Vagina (tissue), 2 donors: Measurements from ENCODE around the gene SCN4B.

Source experiments
- POLR2A ChIP-seq, 2 donors: fragments of 450-650 bp; IDR thresholded peaks; one replicate each; pipeline ENCODE4 v1.6.1; 2017; ENCODE audit warnings: antibody characterized with exemption in 2 of 2, mild to moderate bottlenecking in 2 of 2, moderate library complexity in 2 of 2
- POLR2AphosphoS5 ChIP-seq, 2 donors: sonication (generic); formaldehyde crosslinking; IDR thresholded peaks; one replicate each; pipeline ENCODE4 v1.9.0; 2017; ENCODE audit warnings: antibody characterized with exemption in 2 of 2, mild to moderate bottlenecking in 2 of 2, low read depth in 1 of 2; ENCODE audit not compliant: insufficient read depth in 1 of 2
- TF ChIP-seq, protein P1 (sequence below), 3 experiments: fragments of 450-650 bp in 2 of 3; fragments of 200-600 bp in 1 of 3; sonication (generic) in 1 of 3; IDR thresholded peaks; one replicate each; pipeline ENCODE4 v1.5.1; 2017 to 2019; ENCODE audit warnings: antibody characterized with exemption in 3 of 3, mild to moderate bottlenecking in 2 of 3, moderate library complexity in 2 of 3

DNA sequence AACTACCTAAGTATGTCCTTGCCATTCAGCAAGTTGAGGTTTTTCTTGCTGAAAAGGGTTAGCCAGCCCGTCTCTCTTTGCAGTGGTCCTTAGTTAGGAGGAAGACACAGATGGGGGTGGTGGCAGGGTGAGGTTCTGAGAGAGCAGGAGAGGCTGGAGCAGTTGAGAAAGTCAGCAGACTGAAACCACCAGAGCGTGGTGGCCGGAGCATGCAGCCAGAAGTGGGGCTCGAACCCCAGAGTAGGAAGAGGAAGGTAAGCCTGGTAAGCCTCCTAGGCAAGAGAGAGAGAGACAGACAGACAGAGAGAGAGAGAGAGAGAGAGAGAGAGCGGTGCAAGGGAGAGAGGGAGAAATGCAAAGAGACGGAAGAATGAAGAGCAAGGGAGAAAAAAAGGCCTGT, 9.2 kb upstream of the SCN4B start:
- TF ChIP-seq POLR2A (IDR thresholded peaks at IDR 0.05) (no peak), POLR2AphosphoS5 (IDR thresholded peaks at IDR 0.05; ENCODE audit: insufficient read depth in 1 of 2, low read depth in 1 of 2) (no peak)
- TF ChIP-seq, protein P1, sequence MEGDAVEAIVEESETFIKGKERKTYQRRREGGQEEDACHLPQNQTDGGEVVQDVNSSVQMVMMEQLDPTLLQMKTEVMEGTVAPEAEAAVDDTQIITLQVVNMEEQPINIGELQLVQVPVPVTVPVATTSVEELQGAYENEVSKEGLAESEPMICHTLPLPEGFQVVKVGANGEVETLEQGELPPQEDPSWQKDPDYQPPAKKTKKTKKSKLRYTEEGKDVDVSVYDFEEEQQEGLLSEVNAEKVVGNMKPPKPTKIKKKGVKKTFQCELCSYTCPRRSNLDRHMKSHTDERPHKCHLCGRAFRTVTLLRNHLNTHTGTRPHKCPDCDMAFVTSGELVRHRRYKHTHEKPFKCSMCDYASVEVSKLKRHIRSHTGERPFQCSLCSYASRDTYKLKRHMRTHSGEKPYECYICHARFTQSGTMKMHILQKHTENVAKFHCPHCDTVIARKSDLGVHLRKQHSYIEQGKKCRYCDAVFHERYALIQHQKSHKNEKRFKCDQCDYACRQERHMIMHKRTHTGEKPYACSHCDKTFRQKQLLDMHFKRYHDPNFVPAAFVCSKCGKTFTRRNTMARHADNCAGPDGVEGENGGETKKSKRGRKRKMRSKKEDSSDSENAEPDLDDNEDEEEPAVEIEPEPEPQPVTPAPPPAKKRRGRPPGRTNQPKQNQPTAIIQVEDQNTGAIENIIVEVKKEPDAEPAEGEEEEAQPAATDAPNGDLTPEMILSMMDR (IDR thresholded peaks at IDR 0.05): no peak
